MCF 10A (cell line): ENCODE results near the gene CFAP58. TPM values are rescaled to one million over a fixed set of nuclear protein-coding genes. Genes with fewer than 3 reads are reported as not detected.
A peak's percentile ranks its signal among the peaks of the same experiment; 100 is the strongest.

Experiments used
- BruUV-seq: library from RNA; stranded (reverse); fragments of 400-500 nt; replicated peaks from 2 replicates; lab custom pipeline; 2021; lab: Mats Ljungman, UMichigan
- CTCF ChIA-PET: fragments of 300-600 bp; sonication (Branson Sonifier 250); formaldehyde crosslinking; extraction: SDS; loops from one replicate; lab custom pipeline; 2021; ENCODE audit warnings: antibody characterized with exemption, inconsistent platforms; lab: Yijun Ruan, JAX
- POLR2A ChIA-PET: fragments of 300-600, 350-650 bp; sonication (Branson Sonifier 250); formaldehyde crosslinking; extraction: SDS; loops from one replicate; lab custom pipeline; 2020; ENCODE audit warnings: antibody characterized with exemption, inconsistent platforms; lab: Yijun Ruan, JAX
- DNase-seq: peaks from one replicate; pipeline ENCODE4 v3.0.0-alpha.2; 2018; ENCODE audit not compliant: unreplicated experiment
- H3K27ac Mint-ChIP-seq: one replicate; pipeline ENCODE4 v1.8.0; 2022; ENCODE audit warnings: mild to moderate bottlenecking, low read depth, mixed read lengths; ENCODE audit not compliant: unreplicated experiment
- H3K27me3 Mint-ChIP-seq: one replicate; pipeline ENCODE4 v1.8.0; 2022; ENCODE audit warnings: mixed read lengths; ENCODE audit not compliant: insufficient read depth, unreplicated experiment
- H3K36me3 Mint-ChIP-seq: one replicate; pipeline ENCODE4 v1.8.0; 2022; ENCODE audit warnings: mild to moderate bottlenecking, moderate library complexity, mixed read lengths; ENCODE audit not compliant: insufficient read depth, unreplicated experiment
- H3K4me1 Mint-ChIP-seq: one replicate; pipeline ENCODE4 v1.8.0; 2022; ENCODE audit warnings: mixed read lengths; ENCODE audit not compliant: insufficient read depth, unreplicated experiment
- H3K4me3 Mint-ChIP-seq: one replicate; pipeline ENCODE4 v1.8.0; 2022; ENCODE audit warnings: mild to moderate bottlenecking, moderate library complexity, mixed read lengths; ENCODE audit not compliant: unreplicated experiment
- H3K9me3 Mint-ChIP-seq: one replicate; pipeline ENCODE4 v1.8.0; 2022; ENCODE audit warnings: mixed read lengths; ENCODE audit not compliant: unreplicated experiment
- intact Hi-C: fragments of 100-400 bp; cut with micrococcal nuclease; formaldehyde crosslinking; loops from 2 replicates; pipeline ENCODE4 v1.14.1; 2022
- total RNA-seq: library from RNA; stranded (reverse); gene quantifications from 2 replicates; pipeline ENCODE4 v1.2.3, GENCODE V29; 2022
- TF ChIP-seq, protein P1 (sequence below): fragments of 200-600 bp; IDR thresholded peaks from one replicate; pipeline ENCODE4 v1.8.0; 2022; ENCODE audit warnings: antibody characterized with exemption, mild to moderate bottlenecking; ENCODE audit not compliant: unreplicated experiment

Gene CFAP58
- total RNA-seq, 1 experiment from 2014 or later, result 0.89 TPM

DNA sequence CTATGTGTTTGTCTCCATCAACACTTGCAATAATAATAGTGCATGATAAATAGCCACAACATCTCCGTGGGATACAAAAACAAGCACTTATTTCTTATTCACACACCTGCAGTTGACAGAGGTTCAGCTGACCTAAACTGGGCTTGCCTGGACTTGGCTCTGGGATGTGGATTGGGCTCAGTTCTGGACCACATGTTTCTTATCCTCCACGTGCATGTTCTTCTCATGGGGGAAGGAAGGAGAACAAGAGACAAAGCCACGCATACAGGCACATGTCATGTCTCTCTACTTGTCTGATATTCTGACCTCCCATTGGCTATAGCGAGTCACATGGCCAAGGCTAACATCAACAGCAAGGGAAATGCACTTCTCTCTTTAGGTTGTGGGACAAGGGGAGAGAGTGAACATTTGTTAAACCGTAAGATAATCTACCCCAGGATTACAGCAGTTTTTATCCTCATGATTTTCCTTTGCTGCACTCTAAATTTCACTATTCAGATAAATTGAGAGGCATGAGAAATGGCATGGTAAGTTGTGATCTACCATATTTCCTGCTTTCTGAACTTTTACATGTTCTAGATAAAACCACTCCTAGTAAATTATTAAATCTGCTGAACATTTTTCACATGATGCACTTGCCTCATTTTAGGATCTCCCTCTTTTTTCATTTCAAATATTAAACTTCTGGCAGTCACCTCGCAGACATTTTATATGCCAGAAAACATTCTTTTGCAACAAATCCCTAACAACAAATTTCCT is 33.7 kb downstream of the CFAP58 start:
- Mint-ChIP-seq H3K4me1 (peaks cover 9% of the 10 kb centered on the region), H3K36me3 (no peaks in the 10 kb centered on the region), H3K4me3 (no peak overlapping the region), H3K27ac (no peak overlapping the region), H3K9me3 (no peaks in the 10 kb centered on the region), H3K27me3 (no peaks in the 10 kb centered on the region)
- ChIA-PET POLR2A (no interaction called here), CTCF (interaction anchor here (0.9 to 2.3 kb wide), 2 partner anchors 19 to 170 kb away, joined by 3 to 7 read pairs; no protein-coding TSS in a partner anchor)
- no TSS peak for BruUV-seq
- DNase-seq, result no peak
- intact Hi-C loops, result no loop called here
- TF ChIP-seq, protein P1, sequence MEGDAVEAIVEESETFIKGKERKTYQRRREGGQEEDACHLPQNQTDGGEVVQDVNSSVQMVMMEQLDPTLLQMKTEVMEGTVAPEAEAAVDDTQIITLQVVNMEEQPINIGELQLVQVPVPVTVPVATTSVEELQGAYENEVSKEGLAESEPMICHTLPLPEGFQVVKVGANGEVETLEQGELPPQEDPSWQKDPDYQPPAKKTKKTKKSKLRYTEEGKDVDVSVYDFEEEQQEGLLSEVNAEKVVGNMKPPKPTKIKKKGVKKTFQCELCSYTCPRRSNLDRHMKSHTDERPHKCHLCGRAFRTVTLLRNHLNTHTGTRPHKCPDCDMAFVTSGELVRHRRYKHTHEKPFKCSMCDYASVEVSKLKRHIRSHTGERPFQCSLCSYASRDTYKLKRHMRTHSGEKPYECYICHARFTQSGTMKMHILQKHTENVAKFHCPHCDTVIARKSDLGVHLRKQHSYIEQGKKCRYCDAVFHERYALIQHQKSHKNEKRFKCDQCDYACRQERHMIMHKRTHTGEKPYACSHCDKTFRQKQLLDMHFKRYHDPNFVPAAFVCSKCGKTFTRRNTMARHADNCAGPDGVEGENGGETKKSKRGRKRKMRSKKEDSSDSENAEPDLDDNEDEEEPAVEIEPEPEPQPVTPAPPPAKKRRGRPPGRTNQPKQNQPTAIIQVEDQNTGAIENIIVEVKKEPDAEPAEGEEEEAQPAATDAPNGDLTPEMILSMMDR, result no peak

DNA sequence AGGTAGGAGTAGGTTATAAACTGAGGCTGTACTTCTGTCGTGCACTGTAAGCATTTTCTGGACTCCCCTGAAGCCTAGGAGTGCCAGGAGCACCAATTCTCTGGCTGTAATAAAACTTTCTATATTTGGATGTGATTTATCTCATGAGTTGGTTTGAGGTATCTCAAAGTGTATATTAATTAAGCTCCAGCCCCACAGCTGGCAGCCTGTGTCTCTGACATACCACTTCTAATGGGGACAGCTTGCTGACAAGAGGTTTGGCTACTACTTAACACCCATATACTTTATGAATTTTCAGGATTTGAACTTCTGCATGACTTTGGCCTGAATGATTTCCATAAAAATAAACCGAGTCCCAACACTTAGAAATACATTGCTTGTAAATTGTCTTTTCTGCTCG is 35.2 kb downstream of the CFAP58 start:
- ChIA-PET CTCF (no interaction called here), POLR2A (no interaction called here)
- no peak for DNase-seq
- H3K4me1 Mint-ChIP-seq, result peaks cover 9% of the 10 kb centered on the region
- no peaks in the 10 kb centered on the region for H3K27me3 Mint-ChIP-seq
- BruUV-seq, result no TSS peak
- intact Hi-C loops, result no loop called here
- TF ChIP-seq, protein P1, result no peak
- H3K4me3 Mint-ChIP-seq, result no peak overlapping the region
- no peaks in the 10 kb centered on the region for H3K9me3 Mint-ChIP-seq
- no peaks in the 10 kb centered on the region for H3K36me3 Mint-ChIP-seq
- H3K27ac Mint-ChIP-seq, result no peak overlapping the region

- ChIA-PET POLR2A (interaction anchor here (0.7 kb wide), 1 partner anchor 45 kb away, joined by 3 read pairs; no protein-coding TSS in a partner anchor), CTCF (interaction anchor here (0.6 to 3.2 kb wide), 5 partner anchors 9 to 229 kb away, joined by 3 to 13 read pairs (median 3); no protein-coding TSS in a partner anchor)
- DNase-seq, result peak; percentile 69
- Mint-ChIP-seq H3K4me3 (no peak overlapping the region), H3K9me3 (no peaks in the 10 kb centered on the region), H3K27me3 (no peaks in the 10 kb centered on the region), H3K27ac (no peak overlapping the region), H3K36me3 (no peaks in the 10 kb centered on the region), H3K4me1 (peaks cover 9% of the 10 kb centered on the region)
- intact Hi-C loops, result no loop called here
- no TSS peak for BruUV-seq
- TF ChIP-seq, protein P1, result no peak
These were observed 37.7 kb downstream of the CFAP58 start for GRCh38 chr10:104391150-104391968.

- DNase-seq, result no peak
- CTCF ChIA-PET, result interaction anchor here (0.6 to 3.2 kb wide), 8 partner anchors 8 to 1405 kb away, joined by 3 to 13 read pairs (median 3); no protein-coding TSS in a partner anchor
- BruUV-seq, result no TSS peak
- Mint-ChIP-seq H3K36me3 (no peaks in the 10 kb centered on the region), H3K4me1 (peaks cover 9% of the 10 kb centered on the region), H3K9me3 (no peaks in the 10 kb centered on the region), H3K27me3 (no peaks in the 10 kb centered on the region), H3K27ac (no peak overlapping the region), H3K4me3 (no peak overlapping the region)
- intact Hi-C loops, result no loop called here
- POLR2A ChIA-PET, result no interaction called here
- TF ChIP-seq, protein P1, result no peak
These were observed 38.3 kb downstream of the CFAP58 start for GRCh38 chr10:104391969-104392296.
